K562 (cell line): ENCODE data around the gene TMEM200B. TPM values are rescaled to one million over a fixed set of nuclear protein-coding genes. Genes with fewer than 3 reads are reported as not detected.

Experiments
- ADNP ChIP-seq: fragments of 200-800 bp; sonication (Bioruptor generic); IDR thresholded peaks from 2 replicates; pipeline ENCODE4 v1.6.1; 2016; ENCODE audit warnings: missing genetic modification characterization, missing compliant biosample characterization
- ARID1B ChIP-seq: fragments of 450-650 bp; IDR thresholded peaks from 2 replicates; pipeline ENCODE4 v1.6.1; 2016; ENCODE audit warnings: antibody characterized with exemption, mild to moderate bottlenecking, inconsistent platforms
- CBFB ChIP-seq: sonication (generic); formaldehyde crosslinking; IDR thresholded peaks from 2 replicates; pipeline ENCODE4 v1.4.0; 2020; ENCODE audit warnings: mild to moderate bottlenecking, missing genetic modification reagents
- CBX8 ChIP-seq: fragments of 200-600 bp; sonication (generic); IDR thresholded peaks from 2 replicates; pipeline ENCODE4 v1.6.1; 2012; ENCODE audit warnings: borderline replicate concordance, mixed run types, low read depth, mild to moderate bottlenecking, moderate library complexity, mixed read lengths, low read length, control low read depth, inconsistent platforms; ENCODE audit not compliant: poor library complexity, severe bottlenecking; ENCODE audit errors: extremely low read depth
- CCNT2 ChIP-seq: IDR thresholded peaks from 2 replicates; pipeline ENCODE4 v1.6.1; 2011; ENCODE audit warnings: borderline replicate concordance, low read depth, mild to moderate bottlenecking, moderate library complexity, mixed read lengths, low read length; ENCODE audit not compliant: insufficient read length; ENCODE audit errors: extremely low read depth
- FOXK1 ChIP-seq: sonication (generic); formaldehyde crosslinking; IDR thresholded peaks from 2 replicates; pipeline ENCODE4 v1.8.0; 2022; ENCODE audit warnings: missing genetic modification reagents, mild to moderate bottlenecking, borderline replicate concordance
- FUS ChIP-seq: fragments of 200-400 bp; formaldehyde crosslinking; optimal IDR thresholded peaks from 2 replicates; pipeline ENCODE3; 2017; ENCODE audit warnings: low read depth, low read length
- HNRNPK ChIP-seq: fragments of 200-400 bp; formaldehyde crosslinking; IDR thresholded peaks from one replicate; pipeline ENCODE4 v1.6.1; 2018; ENCODE audit warnings: mild to moderate bottlenecking, low read depth, low read length; ENCODE audit not compliant: poor library complexity, severe bottlenecking
- KAT2B ChIP-seq: IDR thresholded peaks from one replicate; pipeline ENCODE4 v1.6.1; 2012; ENCODE audit warnings: low read depth, mild to moderate bottlenecking, control low read depth, inconsistent platforms, low read length, moderate library complexity
- KDM5B ChIP-seq: fragments of 200-600 bp; sonication (generic); IDR thresholded peaks from 2 replicates; pipeline ENCODE4 v1.6.1; 2012; ENCODE audit warnings: low read depth, mild to moderate bottlenecking, moderate library complexity, low read length, control low read depth, inconsistent platforms; ENCODE audit not compliant: insufficient replicate concordance
- MTA3 ChIP-seq: fragments of 450-650 bp; formaldehyde crosslinking; IDR thresholded peaks from 2 replicates; pipeline ENCODE4 v1.6.1; 2017; ENCODE audit warnings: mild to moderate bottlenecking, borderline replicate concordance
- NEUROD1 ChIP-seq: fragments of 150-350 bp; IDR thresholded peaks from 2 replicates; pipeline ENCODE4 v1.6.1; 2014; ENCODE audit warnings: borderline replicate concordance, low read length, low read depth; ENCODE audit not compliant: partially characterized antibody
- NR2C2 ChIP-seq, 2 experiments: fragments of 200-800 bp in 1 of 2; sonication (Bioruptor generic) in 1 of 2; sonication (generic) in 1 of 2; formaldehyde crosslinking in 1 of 2; IDR thresholded peaks; 2 replicates each; pipeline versions ENCODE4 v1.6.1 to v1.8.0; 2016 to 2022; ENCODE audit warnings: mild to moderate bottlenecking in 1 of 2, missing compliant biosample characterization in 1 of 2, missing genetic modification characterization in 1 of 2, missing genetic modification reagents in 1 of 2
- PTBP1 ChIP-seq: fragments of 200-400 bp; formaldehyde crosslinking; IDR thresholded peaks from 2 replicates; pipeline ENCODE4 v1.6.1; 2017; ENCODE audit warnings: low read depth, low read length
- SMARCB1 ChIP-seq: IDR thresholded peaks from 2 replicates; pipeline ENCODE4 v1.6.1; 2011; ENCODE audit warnings: improper control_type of control experiment, low read depth; ENCODE audit not compliant: insufficient read length
- SPI1 ChIP-seq: IDR thresholded peaks from 2 replicates; pipeline ENCODE4 v1.6.1; 2011; ENCODE audit warnings: low read depth, low read length, control low read depth, borderline replicate concordance
- TBL1XR1 ChIP-seq, 2 experiments: IDR thresholded peaks; 2 replicates each; pipeline ENCODE4 v1.6.1; 2012; ENCODE audit warnings: improper control_type of control experiment in 2 of 2, low read length in 2 of 2, mild to moderate bottlenecking in 1 of 2
- TCF3 ChIP-seq: sonication (generic); formaldehyde crosslinking; IDR thresholded peaks from 2 replicates; pipeline ENCODE4 v1.4.0; 2020; ENCODE audit warnings: mild to moderate bottlenecking, missing genetic modification reagents
- ZKSCAN8 ChIP-seq: fragments of 200-800 bp; sonication (Bioruptor generic); IDR thresholded peaks from 2 replicates; pipeline ENCODE4 v1.6.1; 2016; ENCODE audit warnings: missing genetic modification characterization, missing compliant biosample characterization
- ZNF696 ChIP-seq: fragments of 250-450 bp; sonication (Bioruptor Pico); conservative IDR thresholded peaks from 2 replicates; pipeline ENCODE4 v1.4.0; 2020; ENCODE audit warnings: mild to moderate bottlenecking, moderate library complexity
- ZNF778 ChIP-seq: fragments of 450-650 bp; formaldehyde crosslinking; IDR thresholded peaks from 2 replicates; pipeline ENCODE4 v1.4.0; 2020; ENCODE audit warnings: mild to moderate bottlenecking, moderate library complexity
- polyA plus RNA-seq, 8 experiments: library from polyadenylated mRNA; depleted of rRNA in 4 of 8; stranded (reverse) in 5 of 8; unstranded in 3 of 8; fragments of >200 nt; fragmentation: Nextera tagmentation in 2 of 8; fragmentation: Illumina TruSeq in 1 of 8; extraction: Ambion mirVana in 2 of 8; extraction: Trizol in 1 of 8; gene quantifications; 2 replicates each; pipeline versions ENCODE4 v1.2.1 to v1.2.3, GENCODE V29; 2011 to 2014; ENCODE audit warnings: inconsistent platforms in 1 of 8, missing spikeins in 1 of 8
- total RNA-seq, 7 experiments: library from RNA; depleted of rRNA in 6 of 7; stranded (reverse); fragments of >200 nt in 6 of 7; fragmentation: Illumina TruSeq in 2 of 7; extraction: Trizol in 2 of 7; gene quantifications; 2 replicates each; pipeline versions ENCODE4 v1.2.1 to v1.2.3, GENCODE V29; 2011 to 2021; ENCODE audit warnings: low replicate concordance in 1 of 7
- TF ChIP-seq, protein P1 (sequence below), 2 experiments: fragments of 450-650 bp in 1 of 2; sonication (generic) in 1 of 2; formaldehyde crosslinking in 1 of 2; IDR thresholded peaks in 1 of 2; conservative IDR thresholded peaks in 1 of 2; 2 replicates each; pipeline versions ENCODE4 v1.6.1 to v1.8.1; 2016 to 2023; ENCODE audit warnings: mild to moderate bottlenecking in 2 of 2, moderate library complexity in 2 of 2, inconsistent platforms in 1 of 2, missing genetic modification reagents in 1 of 2
- TF ChIP-seq, protein P2 (sequence below): fragments of 250-450 bp; sonication (Bioruptor Pico); IDR thresholded peaks from 2 replicates; pipeline ENCODE4 v1.5.0; 2022; ENCODE audit warnings: mild to moderate bottlenecking

TMEM200B gene
- total and polyA plus RNA-seq, 9 of the 15 experiments (the other 6 are each of a cell fraction or from before 2014, with no cell fraction given), result 0.04 to 0.35 (median 0.10) TPM; not detected in 1

DNA sequence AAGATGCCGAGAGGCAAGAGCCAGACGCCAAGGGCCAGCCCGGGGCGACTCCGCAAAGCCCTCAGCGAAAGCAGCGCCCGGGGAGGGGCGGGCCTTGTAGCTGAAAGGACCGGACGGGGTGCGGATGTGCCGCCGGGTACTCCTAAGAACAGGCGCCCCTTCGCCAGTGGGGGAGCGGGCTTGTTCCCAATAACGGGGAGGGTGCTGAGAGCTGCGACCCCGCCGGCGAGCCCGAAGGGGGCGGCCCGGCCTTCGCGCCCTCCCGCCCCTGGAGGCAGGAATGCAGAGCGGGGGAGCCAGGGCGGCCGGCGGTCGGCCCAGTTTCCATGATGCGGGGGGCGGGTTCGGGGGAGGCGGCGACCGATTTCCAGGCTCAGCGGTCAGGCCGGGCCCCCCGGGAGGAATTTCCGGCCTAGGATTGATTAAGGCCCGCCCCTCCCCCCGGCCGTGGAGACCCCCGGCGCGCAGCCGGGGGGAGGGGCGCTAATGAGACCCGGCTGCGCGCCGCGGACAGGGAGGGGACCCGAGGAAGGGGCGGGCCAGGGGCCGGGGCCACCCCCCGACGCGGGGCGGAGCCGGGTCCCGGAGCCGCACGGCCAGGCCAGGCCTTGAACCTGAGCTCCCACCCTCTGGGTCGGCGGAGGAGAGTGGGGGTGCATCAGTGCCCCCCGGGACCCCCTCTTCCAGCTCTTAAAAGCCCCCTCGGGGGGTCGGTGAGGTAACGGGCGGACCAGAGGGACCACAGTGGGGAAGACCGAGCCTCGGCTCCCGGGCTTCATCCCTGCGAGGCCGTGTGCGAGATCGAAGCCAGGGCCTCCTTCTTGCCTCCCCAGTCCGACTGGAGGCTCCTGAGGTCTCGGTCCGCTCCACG lies 898 bp upstream of the TMEM200B start (continued):
- TF ChIP-seq FOXK1 (CRISPR knock-in tag) (no peak), ADNP (tag) (no peak), FUS (no peak), ARID1B (peak; percentile 28; the same call in 1 of the 2 replicates), NEUROD1 (no peak), KAT2B (no peak), ZNF696 (no peak), CCNT2 (peak; percentile 52), SPI1 (no peak), NR2C2 (CRISPR knock-in tag; IDR thresholded peaks at IDR 0.05) (no peak), NR2C2 (tag; IDR thresholded peaks at IDR 0.05) (no peak), KDM5B (peak; percentile 51), PTBP1 (no peak), TCF3 (CRISPR knock-in tag) (0 out of 2 replicates have a peak, but pooled peaks have one; percentile 13), MTA3 (0 out of 2 replicates have a peak, but pooled peaks have one; percentile 23), HNRNPK (no peak), CBX8 (no peak), TBL1XR1 (IDR thresholded peaks at IDR 0.05; ENCODE audit: low read length in 2 of 2) (no peak), ZNF778 (CRISPR knock-in tag) (no peak), ZKSCAN8 (no peak), CBFB (CRISPR knock-in tag) (no peak), SMARCB1 (no peak)
- TF ChIP-seq, protein P1, sequence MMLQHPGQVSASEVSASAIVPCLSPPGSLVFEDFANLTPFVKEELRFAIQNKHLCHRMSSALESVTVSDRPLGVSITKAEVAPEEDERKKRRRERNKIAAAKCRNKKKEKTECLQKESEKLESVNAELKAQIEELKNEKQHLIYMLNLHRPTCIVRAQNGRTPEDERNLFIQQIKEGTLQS (IDR thresholded peaks at IDR 0.05), result no peak
- TF ChIP-seq, protein P1 (CRISPR knock-in tag; conservative IDR thresholded peaks at IDR 0.05), result no peak
- TF ChIP-seq, protein P2, sequence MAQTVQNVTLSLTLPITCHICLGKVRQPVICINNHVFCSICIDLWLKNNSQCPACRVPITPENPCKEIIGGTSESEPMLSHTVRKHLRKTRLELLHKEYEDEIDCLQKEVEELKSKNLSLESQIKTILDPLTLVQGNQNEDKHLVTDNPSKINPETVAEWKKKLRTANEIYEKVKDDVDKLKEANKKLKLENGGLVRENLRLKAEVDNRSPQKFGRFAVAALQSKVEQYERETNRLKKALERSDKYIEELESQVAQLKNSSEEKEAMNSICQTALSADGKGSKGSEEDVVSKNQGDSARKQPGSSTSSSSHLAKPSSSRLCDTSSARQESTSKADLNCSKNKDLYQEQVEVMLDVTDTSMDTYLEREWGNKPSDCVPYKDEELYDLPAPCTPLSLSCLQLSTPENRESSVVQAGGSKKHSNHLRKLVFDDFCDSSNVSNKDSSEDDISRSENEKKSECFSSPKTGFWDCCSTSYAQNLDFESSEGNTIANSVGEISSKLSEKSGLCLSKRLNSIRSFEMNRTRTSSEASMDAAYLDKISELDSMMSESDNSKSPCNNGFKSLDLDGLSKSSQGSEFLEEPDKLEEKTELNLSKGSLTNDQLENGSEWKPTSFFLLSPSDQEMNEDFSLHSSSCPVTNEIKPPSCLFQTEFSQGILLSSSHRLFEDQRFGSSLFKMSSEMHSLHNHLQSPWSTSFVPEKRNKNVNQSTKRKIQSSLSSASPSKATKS (CRISPR knock-in tag), result no peak
